ENCODE data around the gene TYW3.

The TYW3 gene, protein sequence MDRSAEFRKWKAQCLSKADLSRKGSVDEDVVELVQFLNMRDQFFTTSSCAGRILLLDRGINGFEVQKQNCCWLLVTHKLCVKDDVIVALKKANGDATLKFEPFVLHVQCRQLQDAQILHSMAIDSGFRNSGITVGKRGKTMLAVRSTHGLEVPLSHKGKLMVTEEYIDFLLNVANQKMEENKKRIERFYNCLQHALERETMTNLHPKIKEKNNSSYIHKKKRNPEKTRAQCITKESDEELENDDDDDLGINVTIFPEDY

DNA sequence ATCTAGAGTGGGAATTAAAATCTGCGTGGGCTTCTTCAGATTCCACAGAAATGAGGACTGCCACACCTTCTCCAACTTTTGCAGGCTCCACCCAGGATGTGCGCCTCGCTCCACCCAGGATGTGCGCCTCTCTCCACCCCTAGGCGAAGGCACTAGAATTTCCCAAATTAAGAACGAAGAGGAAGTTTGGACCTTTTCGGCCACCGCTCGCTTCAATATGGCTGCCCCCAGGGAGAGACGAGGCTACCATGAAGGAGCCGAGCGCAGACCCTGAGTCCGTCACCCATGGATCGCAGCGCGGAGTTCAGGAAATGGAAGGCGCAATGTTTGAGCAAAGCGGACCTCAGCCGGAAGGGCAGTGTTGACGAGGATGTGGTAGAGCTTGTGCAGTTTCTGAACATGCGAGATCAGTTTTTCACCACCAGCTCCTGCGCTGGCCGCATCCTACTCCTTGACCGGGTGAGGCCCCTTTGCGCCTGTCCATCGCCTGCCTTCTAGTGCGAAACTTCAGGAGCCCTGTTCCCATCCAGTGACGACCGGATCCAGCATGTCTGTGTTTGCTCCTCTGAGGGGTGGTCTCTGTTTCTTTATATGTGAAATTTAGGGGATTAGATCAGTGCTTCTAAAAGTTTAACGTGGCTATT is at the start of gene TYW3, which contains the start of gene CRYZ:
Gene TYW3 (plus strand): TSS at position 193 of the 644 bp plus-strand sequence. CDS start 93 bp downstream, at position 286.
Gene CRYZ (minus strand): TSS at position 91 of the 644 bp plus-strand sequence. CDS start 8,229 bp downstream, outside the sequence.
- TF ChIP-seq POLR2AphosphoS5 (IDR thresholded peaks at IDR 0.05; ENCODE audit: borderline replicate concordance, low read depth, low read length) (peak; percentile 84), EZH2 (IDR thresholded peaks at IDR 0.05) (no peak)
- Histone ChIP-seq H3K9me3 (ENCODE audit: low read depth, low read length) (no peaks in the 10 kb centered on the region), H3K27ac (peak within 1 kb of the TSS; percentile 89), H3K36me3 (ENCODE audit: insufficient read depth, low read length) (peaks cover 17% of the 10 kb centered on the region), H3K9ac (ENCODE audit: insufficient read length) (peak within 1 kb of the TSS; percentile 94), H3K4me3 (peak within 1 kb of the TSS; percentile 85)
- peak; percentile 87 for DNase-seq (ENCODE audit: low read depth, low spot score)

DNA sequence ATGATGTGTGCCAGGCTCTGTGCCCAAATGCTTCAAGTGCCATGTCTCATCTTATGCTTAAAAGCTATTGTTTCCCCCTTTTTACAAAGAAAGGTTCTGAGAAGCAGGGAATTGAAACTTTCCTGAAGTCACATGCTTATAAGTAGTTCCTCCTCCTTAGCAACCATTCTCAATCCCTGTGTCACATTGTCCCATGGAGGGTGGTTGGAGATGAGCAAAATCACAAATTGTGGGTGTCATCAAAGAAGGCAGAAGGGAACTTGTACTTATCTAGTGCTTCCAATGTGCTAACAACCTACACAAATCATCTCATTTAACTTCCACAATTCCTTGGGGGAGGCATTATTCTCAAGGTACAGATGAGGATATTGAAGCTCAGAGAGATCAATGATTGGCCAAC is 49.3 kb upstream of the TYW3 start:
- TF ChIP-seq EZH2 (IDR thresholded peaks at IDR 0.05), result no peak
- no peak for TF ChIP-seq FOXP2 (optimal IDR thresholded peaks at IDR 0.05; ENCODE audit: control extremely low read depth, extremely low read length, insufficient read depth)
- no peak for TF ChIP-seq POLR2AphosphoS5 (IDR thresholded peaks at IDR 0.05; ENCODE audit: borderline replicate concordance, low read depth, low read length)
- no peaks in the 10 kb centered on the region for H3K36me3 ChIP-seq (ENCODE audit: insufficient read depth, low read length)
- no peak overlapping the region for H3K4me3 ChIP-seq
- H3K9me3 ChIP-seq (ENCODE audit: low read depth, low read length), result no peaks in the 10 kb centered on the region
- H3K9ac ChIP-seq (ENCODE audit: insufficient read length), result no peak overlapping the region
- no peak for DNase-seq (ENCODE audit: low read depth, low spot score)
- no peak overlapping the region for H3K27ac ChIP-seq

DNA sequence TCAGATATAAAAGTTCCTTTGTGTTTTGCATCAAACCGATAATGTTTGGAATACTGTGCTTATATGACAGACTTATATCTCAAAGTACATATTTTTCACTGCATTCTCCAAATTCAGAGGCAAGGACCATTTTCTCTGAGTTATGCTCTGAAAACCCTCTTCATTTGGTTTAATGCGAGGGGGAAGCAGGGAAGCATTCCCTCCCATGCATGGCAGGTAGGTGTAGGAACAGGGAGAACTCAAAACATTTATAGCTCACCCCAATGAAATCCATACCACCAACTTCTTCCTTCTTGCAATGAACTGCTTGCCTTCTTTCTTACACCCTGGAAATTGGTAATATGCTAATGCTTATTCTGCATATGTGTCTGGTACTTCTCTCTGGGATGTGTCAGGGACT is 48.7 kb upstream of the TYW3 start:
- DNase-seq (ENCODE audit: low read depth, low spot score), result no peak
- H3K9ac ChIP-seq (ENCODE audit: insufficient read length), result no peak overlapping the region
- no peak overlapping the region for H3K27ac ChIP-seq
- H3K9me3 ChIP-seq (ENCODE audit: low read depth, low read length), result no peaks in the 10 kb centered on the region
- no peaks in the 10 kb centered on the region for H3K36me3 ChIP-seq (ENCODE audit: insufficient read depth, low read length)
- no peak for TF ChIP-seq EZH2 (IDR thresholded peaks at IDR 0.05)
- no peak overlapping the region for H3K4me3 ChIP-seq

DNA sequence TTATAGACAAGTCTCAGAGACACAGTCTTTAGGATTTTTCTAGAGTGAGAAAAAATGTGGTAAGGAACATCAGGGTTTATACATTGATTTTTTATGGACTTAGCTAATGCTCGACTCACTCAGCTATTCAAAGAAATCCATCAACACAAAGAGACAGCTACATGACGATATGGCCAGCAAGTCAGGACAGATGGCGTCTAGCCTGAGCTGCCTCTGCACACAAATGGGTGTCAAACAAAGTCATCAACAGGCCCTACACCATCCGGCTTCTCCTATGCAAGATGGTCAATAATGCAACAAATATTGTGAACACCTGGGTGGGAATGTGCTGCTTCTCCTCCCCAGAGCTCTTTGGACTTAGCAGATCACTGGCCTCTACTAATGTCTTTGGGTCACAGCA is 46.0 kb upstream of the TYW3 start:
- Histone ChIP-seq H3K27ac (no peak overlapping the region), H3K4me3 (no peak overlapping the region), H3K9me3 (ENCODE audit: low read depth, low read length) (no peaks in the 10 kb centered on the region), H3K9ac (ENCODE audit: insufficient read length) (no peak overlapping the region), H3K36me3 (ENCODE audit: insufficient read depth, low read length) (no peaks in the 10 kb centered on the region)
- TF ChIP-seq FOXP2 (optimal IDR thresholded peaks at IDR 0.05; ENCODE audit: control extremely low read depth, extremely low read length, insufficient read depth) (no peak), EZH2 (IDR thresholded peaks at IDR 0.05) (no peak), POLR2AphosphoS5 (IDR thresholded peaks at IDR 0.05; ENCODE audit: borderline replicate concordance, low read depth, low read length) (no peak)
- no peak for DNase-seq (ENCODE audit: low read depth, low spot score)

DNA sequence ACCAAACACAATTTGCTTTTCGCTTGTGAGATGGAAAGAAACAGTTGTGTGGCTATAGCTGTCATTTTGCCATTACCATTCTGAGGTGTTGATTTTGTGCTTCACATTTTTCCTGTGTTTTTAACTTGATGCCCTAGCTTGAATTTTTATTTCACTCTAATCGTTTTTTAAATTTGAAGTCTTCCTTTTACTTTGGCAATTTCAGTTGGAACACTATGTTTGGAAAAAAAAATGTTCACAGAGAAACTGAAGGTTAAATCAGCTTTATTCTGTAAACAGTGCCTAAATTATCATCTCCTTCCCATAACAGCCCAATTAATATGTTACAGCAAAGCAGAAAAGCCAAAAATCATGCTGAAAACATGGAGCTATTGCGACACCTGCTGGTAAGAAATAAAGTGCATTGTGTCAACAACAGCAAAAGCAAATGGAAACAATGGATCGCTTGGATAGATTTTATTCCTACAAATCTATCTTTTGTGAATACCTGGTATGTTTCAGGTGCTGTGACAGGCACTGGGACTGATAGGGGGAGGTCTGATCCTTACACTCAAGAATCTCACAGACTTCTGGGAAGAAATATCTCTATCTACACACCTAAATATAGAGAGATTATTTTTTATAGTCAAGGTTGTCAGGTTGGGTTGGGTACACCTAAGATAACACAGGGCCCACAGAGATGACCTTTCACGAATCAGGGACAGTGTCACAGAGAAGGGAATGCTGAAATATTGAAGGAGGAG is 43.2 kb upstream of the TYW3 start:
- TF ChIP-seq POLR2AphosphoS5 (IDR thresholded peaks at IDR 0.05; ENCODE audit: borderline replicate concordance, low read depth, low read length) (no peak), EZH2 (IDR thresholded peaks at IDR 0.05) (no peak), FOXP2 (optimal IDR thresholded peaks at IDR 0.05; ENCODE audit: control extremely low read depth, extremely low read length, insufficient read depth) (no peak)
- no peak overlapping the region for H3K4me3 ChIP-seq
- no peaks in the 10 kb centered on the region for H3K9me3 ChIP-seq (ENCODE audit: low read depth, low read length)
- DNase-seq (ENCODE audit: low read depth, low spot score), result peak; percentile 64
- H3K9ac ChIP-seq (ENCODE audit: insufficient read length), result no peak overlapping the region
- H3K27ac ChIP-seq, result no peak overlapping the region
- H3K36me3 ChIP-seq (ENCODE audit: insufficient read depth, low read length), result no peaks in the 10 kb centered on the region

DNA sequence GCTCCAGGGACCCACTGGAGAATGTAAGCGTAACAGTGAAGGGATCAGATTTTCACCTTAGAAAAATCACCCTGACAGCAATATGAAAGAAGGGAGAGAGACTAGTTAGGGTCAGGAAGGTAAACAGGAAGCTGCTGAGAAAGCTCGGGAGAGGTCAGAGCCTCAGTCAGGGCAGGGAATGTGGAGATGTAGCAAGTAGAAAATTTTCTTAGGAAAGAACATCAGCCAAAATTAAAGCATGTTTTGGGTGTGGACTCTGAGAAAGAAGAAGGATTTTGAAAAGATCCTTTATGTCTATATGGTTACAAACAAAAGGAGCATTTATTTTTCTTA is 42.6 kb upstream of the TYW3 start:
- TF ChIP-seq EZH2 (IDR thresholded peaks at IDR 0.05) (no peak), FOXP2 (optimal IDR thresholded peaks at IDR 0.05; ENCODE audit: control extremely low read depth, extremely low read length, insufficient read depth) (no peak), POLR2AphosphoS5 (IDR thresholded peaks at IDR 0.05; ENCODE audit: borderline replicate concordance, low read depth, low read length) (no peak)
- Histone ChIP-seq H3K4me3 (no peak overlapping the region), H3K36me3 (ENCODE audit: insufficient read depth, low read length) (no peaks in the 10 kb centered on the region), H3K27ac (no peak overlapping the region), H3K9me3 (ENCODE audit: low read depth, low read length) (no peaks in the 10 kb centered on the region), H3K9ac (ENCODE audit: insufficient read length) (no peak overlapping the region)
- no peak for DNase-seq (ENCODE audit: low read depth, low spot score)

DNA sequence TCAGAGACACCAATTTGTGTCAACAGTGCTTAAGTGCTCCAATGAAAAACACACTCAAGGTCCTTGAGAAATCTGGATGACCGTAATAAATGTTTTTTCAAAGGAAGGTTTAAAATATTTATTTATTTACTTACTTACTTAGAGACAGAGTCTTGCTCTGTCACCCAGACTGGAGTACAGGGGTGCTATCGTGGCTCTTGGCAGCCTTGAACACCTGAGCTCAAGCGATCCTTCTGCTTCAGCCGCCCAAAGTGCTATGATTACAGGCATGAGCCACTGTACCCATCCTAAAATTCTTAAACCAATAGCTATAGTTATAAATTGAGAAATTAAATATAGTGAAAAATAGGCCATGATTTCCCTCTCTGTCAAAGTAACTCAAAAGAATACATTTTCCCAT is 42.0 kb upstream of the TYW3 start:
- no peak overlapping the region for H3K4me3 ChIP-seq
- TF ChIP-seq FOXP2 (optimal IDR thresholded peaks at IDR 0.05; ENCODE audit: control extremely low read depth, extremely low read length, insufficient read depth), result no peak
- no peak overlapping the region for H3K27ac ChIP-seq
- DNase-seq (ENCODE audit: low read depth, low spot score), result no peak
- H3K9me3 ChIP-seq (ENCODE audit: low read depth, low read length), result no peaks in the 10 kb centered on the region
- H3K36me3 ChIP-seq (ENCODE audit: insufficient read depth, low read length), result no peaks in the 10 kb centered on the region
- no peak overlapping the region for H3K9ac ChIP-seq (ENCODE audit: insufficient read length)

DNA sequence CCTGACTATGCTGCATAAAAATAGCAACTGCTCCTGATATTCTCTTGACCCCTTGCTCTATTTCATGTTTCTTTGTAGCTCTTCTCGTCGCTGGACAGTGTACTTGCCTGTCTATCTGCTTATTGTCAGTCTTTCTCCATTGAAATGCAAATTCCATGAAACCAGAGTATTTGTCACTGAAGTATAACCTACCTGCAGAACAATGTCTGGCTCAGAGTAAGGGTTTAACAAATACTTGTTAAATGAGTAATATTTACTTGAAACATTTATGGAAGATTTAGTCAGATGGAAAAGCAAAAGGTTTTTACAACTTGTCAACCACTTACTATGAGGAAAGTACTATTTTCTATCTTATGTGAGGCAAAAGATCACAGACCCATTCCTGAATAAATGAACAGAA is 39.5 kb upstream of the TYW3 start:
- no peaks in the 10 kb centered on the region for H3K36me3 ChIP-seq (ENCODE audit: insufficient read depth, low read length)
- no peak overlapping the region for H3K9ac ChIP-seq (ENCODE audit: insufficient read length)
- TF ChIP-seq POLR2AphosphoS5 (IDR thresholded peaks at IDR 0.05; ENCODE audit: borderline replicate concordance, low read depth, low read length), result no peak
- no peak for TF ChIP-seq EZH2 (IDR thresholded peaks at IDR 0.05)
- no peak for TF ChIP-seq FOXP2 (optimal IDR thresholded peaks at IDR 0.05; ENCODE audit: control extremely low read depth, extremely low read length, insufficient read depth)
- H3K27ac ChIP-seq, result no peak overlapping the region
- no peaks in the 10 kb centered on the region for H3K9me3 ChIP-seq (ENCODE audit: low read depth, low read length)
- no peak for DNase-seq (ENCODE audit: low read depth, low spot score)
- no peak overlapping the region for H3K4me3 ChIP-seq

Measured in SK-N-MC (cell line).